GM13977 (cell line): ENCODE data around the gene APH1B.

Experiments
- DNase-seq: peaks from one replicate; pipeline ENCODE4 v3.0.0; 2012; ENCODE audit warnings: low spot score
- in situ Hi-C: fragments of 300-500 bp; cut with MboI; formaldehyde crosslinking; loops from one replicate; pipeline ENCODE4 v1.12.0; 2022; ENCODE audit warnings: low sequenced_read_pairs, low pct_unique_long_range_greater_than_20kb, mixed read lengths, inconsistent platforms; ENCODE audit not compliant: unreplicated experiment
- TF ChIP-seq, protein P1 (sequence below): IDR thresholded peaks from 2 replicates; pipeline ENCODE4 v1.5.1; 2012; ENCODE audit warnings: mild to moderate bottlenecking, control low read depth; ENCODE audit not compliant: insufficient read depth; ENCODE audit errors: extremely low read depth, missing control alignments

APH1B gene

DNA sequence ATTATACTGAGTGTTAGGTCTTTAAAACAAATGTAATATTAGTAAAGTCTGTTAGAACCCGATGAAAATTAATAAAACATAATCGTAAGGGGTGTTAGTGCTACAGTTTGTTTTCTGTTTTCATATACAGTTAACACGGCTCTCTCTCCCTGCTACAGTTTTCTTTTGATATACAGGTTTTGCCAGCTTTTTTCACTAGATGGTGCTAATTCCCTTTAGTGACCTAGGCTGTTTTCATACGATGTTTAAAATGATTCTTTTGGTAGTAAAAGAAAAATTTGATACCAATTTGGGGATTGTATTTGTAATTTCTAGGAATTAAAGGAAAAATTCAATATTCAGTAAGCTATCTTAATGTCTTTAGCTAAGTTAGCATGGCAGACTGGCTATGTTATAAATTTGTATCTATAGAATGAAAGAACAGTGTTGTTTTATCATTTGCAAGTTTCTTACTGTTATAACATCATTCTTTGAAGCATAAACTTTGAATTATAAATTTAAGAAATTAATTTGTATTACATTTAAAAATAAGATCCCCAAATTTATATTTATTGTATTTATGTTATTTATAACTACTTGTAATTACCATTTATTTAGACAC, 11.5 kb downstream of the APH1B start:
- DNase-seq: peak; percentile 54
- TF ChIP-seq, protein P1, sequence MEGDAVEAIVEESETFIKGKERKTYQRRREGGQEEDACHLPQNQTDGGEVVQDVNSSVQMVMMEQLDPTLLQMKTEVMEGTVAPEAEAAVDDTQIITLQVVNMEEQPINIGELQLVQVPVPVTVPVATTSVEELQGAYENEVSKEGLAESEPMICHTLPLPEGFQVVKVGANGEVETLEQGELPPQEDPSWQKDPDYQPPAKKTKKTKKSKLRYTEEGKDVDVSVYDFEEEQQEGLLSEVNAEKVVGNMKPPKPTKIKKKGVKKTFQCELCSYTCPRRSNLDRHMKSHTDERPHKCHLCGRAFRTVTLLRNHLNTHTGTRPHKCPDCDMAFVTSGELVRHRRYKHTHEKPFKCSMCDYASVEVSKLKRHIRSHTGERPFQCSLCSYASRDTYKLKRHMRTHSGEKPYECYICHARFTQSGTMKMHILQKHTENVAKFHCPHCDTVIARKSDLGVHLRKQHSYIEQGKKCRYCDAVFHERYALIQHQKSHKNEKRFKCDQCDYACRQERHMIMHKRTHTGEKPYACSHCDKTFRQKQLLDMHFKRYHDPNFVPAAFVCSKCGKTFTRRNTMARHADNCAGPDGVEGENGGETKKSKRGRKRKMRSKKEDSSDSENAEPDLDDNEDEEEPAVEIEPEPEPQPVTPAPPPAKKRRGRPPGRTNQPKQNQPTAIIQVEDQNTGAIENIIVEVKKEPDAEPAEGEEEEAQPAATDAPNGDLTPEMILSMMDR: peak; percentile 43
- in situ Hi-C loops: no loop called here

DNA sequence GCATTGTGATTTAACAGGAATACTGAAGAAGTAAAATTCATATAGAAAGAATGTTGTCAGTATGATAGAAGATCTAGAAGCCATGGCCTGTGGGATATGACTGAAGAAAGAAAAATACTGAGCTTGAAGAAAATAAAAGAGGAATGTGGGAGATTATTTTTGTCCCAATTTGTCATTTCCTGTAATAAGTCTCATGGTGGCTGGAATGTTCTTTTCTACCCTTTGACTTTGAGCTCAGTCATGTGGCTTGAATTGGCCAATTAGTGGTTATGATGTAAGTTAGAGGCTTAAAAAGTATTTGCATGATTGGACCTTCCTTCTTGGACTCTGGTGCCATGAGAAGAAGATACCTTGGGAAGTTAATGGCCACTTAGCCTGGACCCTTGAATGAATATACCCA, 14.1 kb downstream of the APH1B start:
- TF ChIP-seq, protein P1: no peak
- in situ Hi-C loops: no loop called here
- no peak for DNase-seq

DNA sequence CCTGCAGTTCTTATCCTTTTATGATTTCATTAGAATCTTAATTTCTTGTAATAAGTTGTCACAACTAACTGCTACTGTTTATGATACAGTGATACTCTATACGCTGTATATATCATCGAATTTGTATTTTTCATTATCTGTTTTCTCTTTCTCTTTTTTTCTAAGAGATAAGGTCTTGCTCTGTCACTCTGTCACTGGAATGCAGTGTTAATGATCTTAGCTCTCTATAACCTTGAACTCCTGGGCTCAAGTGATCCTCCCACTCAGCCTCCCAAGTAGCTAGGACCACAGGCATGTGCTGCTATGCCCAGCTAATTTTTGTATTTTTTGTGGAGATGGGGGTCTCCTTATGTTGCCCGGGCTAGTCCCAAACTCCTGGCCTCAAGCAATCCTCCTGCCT, 14.8 kb downstream of the APH1B start:
- in situ Hi-C loops: no loop called here
- no peak for DNase-seq
- TF ChIP-seq, protein P1: no peak

DNA sequence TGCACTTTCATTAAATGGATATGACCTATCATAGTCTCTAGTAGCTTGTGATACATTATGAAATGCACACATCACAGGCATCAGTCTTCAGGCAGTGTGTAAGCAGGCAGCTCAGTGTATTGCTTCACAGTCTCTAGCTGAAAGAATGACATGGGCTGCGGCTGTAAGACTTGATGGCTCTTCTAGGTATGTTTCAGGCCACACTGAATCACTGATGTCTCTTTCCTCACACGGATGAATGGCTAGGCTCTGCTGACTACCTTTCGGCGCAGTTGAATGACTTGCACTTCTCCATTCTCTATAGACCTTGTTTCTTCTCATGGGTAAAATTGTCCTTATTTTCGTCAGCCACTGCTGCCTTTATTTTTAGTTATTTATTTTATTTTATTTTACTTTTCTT, 15.4 kb downstream of the APH1B start:
- TF ChIP-seq, protein P1: no peak
- in situ Hi-C loops: no loop called here
- DNase-seq: no peak

GRCh38 chr15:63294359-63294758, 17.0 kb downstream of the APH1B start:
- in situ Hi-C loops: no loop called here
- TF ChIP-seq, protein P1: no peak

GRCh38 chr15:63295341-63295740, 17.9 kb downstream of the APH1B start:
- DNase-seq: no peak
- in situ Hi-C loops: no loop called here
- TF ChIP-seq, protein P1: no peak

More at GRCh38 chr15:63294359-63294758, 17.0 kb downstream of the APH1B start:
- no peak for DNase-seq
